Globus pallidus (tissue), 1 donor: ENCODE measurements around the gene TRIM26.
A peak's percentile ranks its signal among the peaks of the same experiment; 100 is the strongest.
"Not testable (repeated sequence)": the region's sequence is repeated elsewhere in the genome, so short reads cannot be mapped to it uniquely, and the experiment has no call there.

ENCODE experiments used
- DNase-seq: peaks from one replicate; pipeline ENCODE4 v3.0.0-alpha.2; 2015; ENCODE audit warnings: low spot score

TRIM26 gene

GRCh38 chr6:30169658-30170614 is 43.3 kb downstream of the TRIM26 start:
- peak; percentile 17 for DNase-seq

- DNase-seq = no peak
Measured at GRCh38 chr6:30168741-30169140, 44.5 kb downstream of the TRIM26 start.

- no peak for DNase-seq
Measured at GRCh38 chr6:30167101-30167500, 46.1 kb downstream of the TRIM26 start.

- DNase-seq = not testable (repeated sequence)
Measured at GRCh38 chr6:30165238-30165637, 48.0 kb downstream of the TRIM26 start.

GRCh38 chr6:30164714-30165113 is 48.5 kb downstream of the TRIM26 start:
- no peak for DNase-seq

- DNase-seq = no peak
Measured at GRCh38 chr6:30163918-30164654, 49.1 kb downstream of the TRIM26 start.

GRCh38 chr6:30163090-30163917 is 49.9 kb downstream of the TRIM26 start, which contains the start of gene TRIM15:
TRIM15 (plus strand) TSS chr6:30163546; CDS start chr6:30163685, 139 bp downstream.
- no peak for DNase-seq

- no peak for DNase-seq
Measured at GRCh38 chr6:30162265-30163089, 50.7 kb downstream of the TRIM26 start.

GRCh38 chr6:30160785-30161531 is 52.2 kb downstream of the TRIM26 start, which contains the start of gene TRIM10:
TRIM10 (minus strand) TSS chr6:30161211; CDS start chr6:30160858, 353 bp downstream.
- DNase-seq = no peak

GRCh38 chr6:30160008-30160784 is 53.0 kb downstream of the TRIM26 start:
- no peak for DNase-seq

- no peak for DNase-seq
Measured at GRCh38 chr6:30158475-30159040, 54.6 kb downstream of the TRIM26 start.

- no peak for DNase-seq
Measured at GRCh38 chr6:30157999-30158398, 55.2 kb downstream of the TRIM26 start.

- DNase-seq = no peak
Measured at GRCh38 chr6:30157581-30157980, 55.6 kb downstream of the TRIM26 start.

GRCh38 chr6:30156774-30157173 is 56.4 kb downstream of the TRIM26 start:
- DNase-seq = no peak

GRCh38 chr6:30156262-30156599 is 57.0 kb downstream of the TRIM26 start:
- DNase-seq = no peak

GRCh38 chr6:30155520-30156261 is 57.5 kb downstream of the TRIM26 start:
- DNase-seq = no peak

- no peak for DNase-seq
Measured at GRCh38 chr6:30154709-30155519, 58.3 kb downstream of the TRIM26 start.

GRCh38 chr6:30154061-30154460 is 59.1 kb downstream of the TRIM26 start:
- DNase-seq = no peak
